GM21717 (cell line): ENCODE measurements around the gene MCRS1.
"Not testable (repeated sequence)": the region's sequence is repeated elsewhere in the genome, so short reads cannot be mapped to it uniquely, and the experiment has no call there.

Source experiments
- ATAC-seq: cut with Tn5 transposase; IDR thresholded peaks from one replicate; pipeline ENCODE4 v1.9.1; 2021; ENCODE audit warnings: mild to moderate bottlenecking, moderate library complexity; ENCODE audit not compliant: unreplicated experiment

MCRS1 gene, protein sequence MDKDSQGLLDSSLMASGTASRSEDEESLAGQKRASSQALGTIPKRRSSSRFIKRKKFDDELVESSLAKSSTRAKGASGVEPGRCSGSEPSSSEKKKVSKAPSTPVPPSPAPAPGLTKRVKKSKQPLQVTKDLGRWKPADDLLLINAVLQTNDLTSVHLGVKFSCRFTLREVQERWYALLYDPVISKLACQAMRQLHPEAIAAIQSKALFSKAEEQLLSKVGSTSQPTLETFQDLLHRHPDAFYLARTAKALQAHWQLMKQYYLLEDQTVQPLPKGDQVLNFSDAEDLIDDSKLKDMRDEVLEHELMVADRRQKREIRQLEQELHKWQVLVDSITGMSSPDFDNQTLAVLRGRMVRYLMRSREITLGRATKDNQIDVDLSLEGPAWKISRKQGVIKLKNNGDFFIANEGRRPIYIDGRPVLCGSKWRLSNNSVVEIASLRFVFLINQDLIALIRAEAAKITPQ

DNA sequence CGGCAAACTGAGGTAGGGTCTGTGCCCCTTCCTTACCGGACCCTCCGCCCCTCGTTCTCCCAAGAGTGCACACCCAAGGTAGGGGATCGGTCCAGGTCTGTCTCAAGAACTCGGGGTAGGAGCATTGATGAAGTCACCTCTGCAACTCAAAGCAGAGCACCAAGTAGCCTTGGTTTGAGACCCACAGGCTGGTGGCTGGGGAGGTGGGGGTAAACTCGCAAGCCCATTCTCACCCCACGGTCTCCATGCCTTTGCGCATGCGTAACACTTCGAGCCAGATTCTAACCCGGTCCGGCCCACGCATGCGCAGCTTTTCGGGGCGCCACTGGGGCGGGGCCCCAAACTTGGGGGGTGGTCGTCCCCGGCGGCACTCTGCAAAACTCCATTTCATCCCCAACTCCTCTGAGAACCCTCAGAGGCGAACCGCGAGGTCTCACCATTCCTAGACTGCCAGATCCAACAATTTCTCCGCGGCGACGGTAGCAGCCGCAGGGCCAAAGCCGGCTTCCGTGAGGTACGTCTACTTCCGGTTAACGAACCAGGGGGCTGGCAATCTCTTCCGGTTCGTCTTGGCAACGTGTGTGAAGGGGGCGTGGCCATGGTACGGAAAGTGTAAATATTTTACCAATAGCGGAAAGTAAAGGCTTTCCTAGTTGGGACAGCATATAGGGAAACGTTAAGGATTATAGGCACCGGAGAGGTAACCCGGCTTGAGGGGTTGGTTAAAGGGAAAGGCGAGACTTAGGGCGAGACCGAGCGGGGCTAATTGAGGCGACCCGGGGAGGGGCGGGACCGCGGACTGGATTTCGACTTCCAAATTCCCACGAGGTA lies at the start of gene MCRS1:
Gene MCRS1 (minus strand): TSS at position 532 of the 831 bp plus-strand sequence. CDS start 1,411 bp downstream, outside the sequence.
- peak; percentile 67 for ATAC-seq

DNA sequence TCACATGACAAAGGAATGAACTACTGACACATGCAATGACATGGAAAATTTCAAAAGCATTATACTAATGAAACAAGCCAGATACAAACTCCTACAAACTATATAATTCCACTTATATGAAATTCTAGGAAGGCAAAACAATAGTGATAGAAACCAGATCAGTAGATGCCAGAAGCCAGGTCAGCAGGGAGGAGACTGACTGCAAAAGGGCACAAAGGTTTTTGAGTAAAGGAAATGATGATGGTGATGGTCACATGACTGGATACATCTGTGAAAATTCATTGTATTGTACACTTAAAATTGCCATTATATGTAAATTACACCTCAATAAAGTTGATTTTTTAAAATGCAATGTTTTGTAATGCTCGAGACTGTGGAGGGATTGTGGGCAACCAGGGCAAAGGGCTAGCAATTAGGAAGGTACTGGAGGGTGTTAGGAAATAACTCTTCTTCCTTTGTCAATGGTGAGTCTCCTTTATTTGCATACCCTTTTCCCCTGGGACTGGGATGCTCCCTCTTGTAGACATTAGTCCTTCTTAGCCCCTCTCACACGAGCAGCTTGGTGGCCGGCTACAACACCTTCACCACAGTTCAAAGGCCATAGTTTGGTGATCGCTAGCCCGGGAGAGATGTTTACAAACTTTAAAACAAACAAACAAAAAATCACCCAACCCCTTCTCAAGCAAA lies 48.7 kb upstream of the MCRS1 start:
- ATAC-seq: no peak

DNA sequence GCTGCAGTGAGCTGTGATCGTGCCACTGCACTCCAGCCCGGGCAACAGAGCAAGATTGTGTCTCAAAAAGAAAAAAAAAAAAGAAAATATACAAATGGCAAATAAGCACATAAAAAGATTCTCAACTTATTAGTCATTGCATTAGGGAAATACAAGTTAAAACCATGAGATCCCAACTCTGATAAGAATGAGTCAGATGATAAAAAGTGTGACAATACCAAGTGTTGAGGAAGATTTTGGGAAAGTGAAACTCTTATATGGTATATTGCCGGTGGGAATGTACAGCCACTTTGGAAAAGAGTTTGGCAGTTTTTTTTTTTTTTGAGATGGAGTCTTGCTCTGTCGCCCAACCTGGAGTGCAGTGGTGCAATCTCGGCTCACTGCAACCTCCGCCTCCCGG lies 47.8 kb upstream of the MCRS1 start:
- no peak for ATAC-seq

DNA sequence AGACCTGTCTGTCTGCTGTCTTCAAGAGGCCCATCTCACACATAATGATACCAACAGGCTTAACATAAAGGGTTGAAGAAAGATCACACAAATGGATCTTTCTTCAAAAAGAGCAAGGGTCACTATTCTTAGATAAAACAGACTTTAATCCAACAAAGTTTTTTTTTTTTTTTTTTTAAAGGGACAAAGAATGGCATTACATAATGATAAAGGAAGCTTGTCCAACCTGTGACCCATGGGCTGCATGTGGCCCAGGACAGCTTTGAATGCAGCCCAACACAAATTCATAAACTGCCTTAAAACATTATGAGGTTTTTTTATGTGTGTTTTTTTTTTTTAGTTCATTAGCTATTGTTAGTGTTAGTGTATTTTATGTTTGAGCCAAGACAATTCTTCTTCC lies 44.3 kb upstream of the MCRS1 start:
- no peak for ATAC-seq

DNA sequence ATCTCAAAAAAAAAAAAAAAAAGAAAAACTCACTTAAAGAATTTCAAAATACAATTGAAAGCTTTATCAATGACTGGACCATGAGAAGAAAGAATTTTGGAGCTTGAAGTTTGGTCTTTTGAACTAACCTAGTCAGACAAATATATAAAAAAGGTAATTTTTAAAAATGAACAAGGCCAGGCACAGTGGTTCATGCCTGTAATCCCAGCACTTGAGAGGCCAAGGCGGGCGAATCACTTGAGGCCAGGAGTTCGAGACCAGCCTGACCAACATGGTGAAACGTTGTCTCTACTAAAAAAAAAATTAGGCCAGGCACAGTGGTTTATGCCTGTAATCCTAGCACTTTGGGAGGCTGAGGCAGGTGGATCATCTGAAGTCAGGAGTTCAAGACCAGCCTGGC lies 42.8 kb upstream of the MCRS1 start:
- ATAC-seq: not testable (repeated sequence)

DNA sequence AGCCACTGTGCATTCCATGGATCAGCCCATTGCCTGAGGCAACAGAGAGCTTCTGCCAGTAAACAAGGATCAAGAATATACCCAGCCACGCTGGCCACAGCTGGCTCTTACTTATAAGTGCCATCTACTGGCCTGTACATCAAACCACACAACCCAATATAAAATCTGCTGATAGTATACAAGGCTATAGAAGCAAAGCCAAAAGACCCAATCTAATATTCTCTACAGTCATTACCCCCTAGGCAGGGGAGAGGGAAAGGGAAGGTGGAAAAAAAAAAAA lies 41.9 kb upstream of the MCRS1 start:
- no peak for ATAC-seq

DNA sequence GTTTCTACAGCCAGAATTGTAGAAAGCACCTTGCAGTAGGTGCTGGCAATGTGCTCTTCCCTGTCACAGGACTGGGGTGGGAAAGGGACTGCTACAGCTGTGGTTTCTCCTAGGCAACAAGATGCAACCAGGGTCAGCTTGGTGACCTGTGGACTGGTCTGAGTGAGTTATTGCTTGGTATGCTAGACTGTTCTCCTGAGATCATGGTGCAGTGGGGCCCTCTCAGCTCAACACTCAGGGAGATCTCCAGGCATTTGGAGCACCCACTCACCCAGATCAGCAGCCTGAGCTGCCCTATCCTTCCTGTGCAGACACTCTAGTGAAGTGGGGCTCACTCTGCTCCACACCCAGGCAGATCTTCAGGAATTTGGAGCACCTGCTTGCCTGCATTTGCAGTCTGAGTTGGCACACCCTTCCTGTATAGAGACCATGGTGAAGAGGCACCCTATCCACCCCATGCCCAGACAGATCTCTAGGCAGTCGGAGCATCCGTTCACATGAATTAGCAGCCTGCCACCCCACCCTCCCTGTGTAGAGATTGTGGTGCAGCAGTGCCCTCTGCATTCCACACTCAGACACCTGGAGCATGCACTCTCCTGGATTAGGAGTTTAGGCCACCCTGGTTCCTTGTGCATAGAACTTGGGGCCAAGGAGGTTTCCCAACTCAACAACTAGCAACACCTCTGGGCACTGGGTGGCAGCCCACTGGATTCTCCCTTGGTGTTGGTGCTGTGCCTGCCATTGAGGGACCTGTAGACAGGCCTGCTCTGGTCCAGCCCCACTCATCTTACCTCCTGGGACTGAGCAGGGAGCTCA lies 41.3 kb upstream of the MCRS1 start:
- no peak for ATAC-seq

DNA sequence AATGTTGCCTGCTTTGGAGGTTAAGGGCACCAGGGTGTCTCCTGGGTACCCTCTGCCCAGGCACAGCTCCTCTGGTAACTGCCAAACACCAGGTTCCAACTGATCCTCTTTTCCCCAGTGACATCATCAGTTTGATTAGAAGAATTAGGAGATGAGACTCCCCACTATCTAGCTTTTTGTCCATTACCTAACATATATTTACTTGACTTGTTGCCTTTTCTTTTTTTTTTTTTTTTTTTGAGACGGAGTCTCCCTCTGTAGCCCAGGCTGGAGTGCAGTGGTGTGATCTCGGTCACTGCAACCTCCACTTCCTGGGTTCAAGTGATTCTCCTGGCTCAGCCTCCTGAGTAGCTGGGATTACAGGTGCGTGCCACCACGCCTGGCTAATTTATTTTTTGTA lies 37.6 kb upstream of the MCRS1 start, which contains the start of gene FAM186B:
Gene FAM186B (minus strand): TSS at position 101 of the 400 bp plus-strand sequence. CDS start 162 bp downstream, outside the sequence.
- ATAC-seq: not testable (repeated sequence)

DNA sequence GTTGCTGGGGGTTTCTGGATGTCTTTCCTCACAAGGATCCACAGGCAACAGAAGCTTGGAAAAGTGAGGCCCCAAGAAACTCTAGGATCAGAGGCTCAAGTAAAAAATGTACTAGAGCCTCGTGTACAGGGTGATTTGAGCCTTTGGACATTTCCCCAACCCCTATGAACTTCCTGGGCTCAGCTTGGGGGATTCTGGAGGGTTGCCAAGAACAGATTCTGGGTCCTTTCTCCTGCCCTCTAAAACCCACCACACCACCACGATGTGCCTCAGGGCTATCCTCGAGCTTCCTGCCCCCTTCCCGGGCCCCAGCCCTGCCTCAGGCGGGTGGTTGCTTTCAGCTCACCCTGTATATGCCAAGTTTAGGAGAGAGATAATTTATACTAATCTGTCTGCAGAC lies 36.9 kb upstream of the MCRS1 start:
- no peak for ATAC-seq

DNA sequence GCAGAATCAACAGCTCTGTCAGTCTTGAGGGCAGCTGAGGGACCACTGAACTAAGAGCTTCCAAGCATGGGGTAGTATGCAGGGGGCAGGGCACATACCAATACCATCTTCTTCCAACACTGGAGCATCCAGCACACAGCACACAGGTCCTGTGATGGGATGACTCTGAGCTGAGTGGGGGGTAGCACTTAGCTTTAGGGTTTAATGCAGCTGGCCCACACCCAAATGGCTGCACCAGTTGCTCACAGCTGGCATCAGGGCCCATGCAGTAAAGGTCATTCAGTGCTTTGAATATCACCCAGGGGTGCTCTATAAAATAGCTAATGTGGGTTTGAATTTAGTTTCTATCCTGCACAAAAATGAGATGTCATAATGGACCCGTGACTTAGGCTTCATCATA lies 35.8 kb upstream of the MCRS1 start:
- no peak for ATAC-seq

DNA sequence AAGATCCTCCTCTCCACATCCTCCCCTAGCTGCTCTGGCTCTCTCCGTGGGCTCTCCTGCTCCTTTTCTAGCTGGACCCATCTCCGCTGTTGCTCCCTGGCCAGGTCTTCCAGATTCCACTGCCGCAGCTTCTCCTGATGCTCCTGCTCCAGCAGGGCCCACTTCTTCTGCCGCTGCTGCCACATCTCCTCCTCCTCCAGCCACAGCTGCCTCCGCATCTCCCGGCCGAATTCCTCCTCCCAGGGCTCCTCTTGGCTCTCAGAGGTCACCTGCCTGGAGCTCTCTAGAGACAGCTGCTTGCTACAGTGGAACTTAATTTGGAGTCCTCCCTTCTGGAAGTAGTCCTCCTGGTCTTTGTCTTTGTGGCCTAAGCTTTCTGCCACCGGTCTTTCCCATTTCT lies 32.0 kb upstream of the MCRS1 start:
- ATAC-seq: no peak

DNA sequence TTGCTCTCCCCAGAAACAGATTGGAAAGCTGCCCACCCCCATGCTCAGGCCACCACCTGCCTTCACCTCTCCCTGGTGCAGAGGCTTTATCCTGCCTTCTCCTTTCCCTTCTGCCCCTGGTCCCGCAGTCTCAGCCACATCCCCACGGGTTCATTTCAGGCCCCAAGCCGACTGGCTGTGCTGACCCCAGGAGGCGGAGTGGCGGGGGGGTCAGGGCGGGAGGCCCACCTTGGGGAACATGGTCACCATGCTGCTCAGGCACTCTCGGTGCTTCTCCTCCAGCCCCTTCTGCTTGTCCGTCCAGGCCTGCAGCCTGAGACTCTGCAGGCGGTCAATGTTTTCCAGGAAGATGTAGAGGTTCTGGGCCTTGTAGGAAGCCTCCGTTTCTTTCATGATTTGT lies 30.6 kb upstream of the MCRS1 start:
- ATAC-seq: no peak

DNA sequence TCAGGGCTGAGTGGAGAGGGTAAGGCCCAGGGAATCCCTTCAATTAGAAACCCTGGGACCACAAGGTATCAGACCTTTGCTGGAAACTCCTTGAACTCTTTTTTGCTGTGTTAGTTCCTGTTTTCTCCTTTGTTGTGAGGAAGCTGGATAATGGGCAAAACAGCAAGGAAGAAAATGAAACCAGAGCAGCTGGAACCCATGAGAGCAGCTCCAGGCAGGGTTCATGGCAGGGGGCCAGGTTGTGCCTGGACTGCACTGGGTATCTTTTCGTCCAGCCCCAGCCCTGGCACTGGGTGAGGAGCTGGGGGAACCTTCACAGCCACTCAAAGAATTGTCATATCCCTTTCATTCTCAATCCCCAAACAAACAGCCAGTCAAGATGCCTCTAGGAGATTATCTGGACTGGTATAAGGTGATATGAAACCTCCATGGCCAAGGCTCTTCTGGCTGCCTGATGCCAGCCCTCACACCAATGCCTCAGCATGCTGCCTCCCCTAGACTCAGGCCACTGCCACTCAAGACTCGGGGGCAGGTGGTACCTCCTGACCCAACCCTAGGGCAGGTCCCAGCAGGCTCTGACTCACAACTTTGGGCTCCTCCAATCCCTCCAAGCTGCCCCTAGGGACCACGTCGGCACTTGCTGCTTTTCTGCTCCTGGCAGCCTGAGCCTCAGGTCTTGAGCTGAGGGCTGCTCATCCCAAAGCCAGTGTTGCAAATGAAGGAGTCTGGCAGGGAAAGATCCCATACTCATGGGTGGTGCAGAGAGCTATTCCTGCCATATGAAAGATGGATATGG lies 21.0 kb upstream of the MCRS1 start:
- ATAC-seq: no peak

DNA sequence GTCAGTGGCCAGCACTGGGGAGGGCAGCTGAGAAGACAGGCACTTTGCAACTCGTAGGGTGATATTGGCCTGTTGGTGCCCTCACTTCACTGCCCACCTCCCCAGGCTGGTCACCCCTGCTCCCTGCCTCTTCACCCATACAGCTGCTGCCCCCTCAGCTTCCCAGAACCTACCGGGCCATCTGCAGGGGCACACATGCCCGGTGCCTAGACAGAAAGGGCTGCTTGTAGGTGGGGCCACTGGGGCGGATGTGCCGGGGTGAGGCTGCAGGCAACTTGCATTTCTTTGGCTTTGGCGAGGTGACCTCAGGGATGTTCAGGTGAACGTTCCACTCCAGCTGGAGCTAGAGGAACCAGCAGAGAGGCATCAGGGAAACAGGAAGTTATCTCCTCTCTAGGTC lies 20.3 kb upstream of the MCRS1 start:
- no peak for ATAC-seq

DNA sequence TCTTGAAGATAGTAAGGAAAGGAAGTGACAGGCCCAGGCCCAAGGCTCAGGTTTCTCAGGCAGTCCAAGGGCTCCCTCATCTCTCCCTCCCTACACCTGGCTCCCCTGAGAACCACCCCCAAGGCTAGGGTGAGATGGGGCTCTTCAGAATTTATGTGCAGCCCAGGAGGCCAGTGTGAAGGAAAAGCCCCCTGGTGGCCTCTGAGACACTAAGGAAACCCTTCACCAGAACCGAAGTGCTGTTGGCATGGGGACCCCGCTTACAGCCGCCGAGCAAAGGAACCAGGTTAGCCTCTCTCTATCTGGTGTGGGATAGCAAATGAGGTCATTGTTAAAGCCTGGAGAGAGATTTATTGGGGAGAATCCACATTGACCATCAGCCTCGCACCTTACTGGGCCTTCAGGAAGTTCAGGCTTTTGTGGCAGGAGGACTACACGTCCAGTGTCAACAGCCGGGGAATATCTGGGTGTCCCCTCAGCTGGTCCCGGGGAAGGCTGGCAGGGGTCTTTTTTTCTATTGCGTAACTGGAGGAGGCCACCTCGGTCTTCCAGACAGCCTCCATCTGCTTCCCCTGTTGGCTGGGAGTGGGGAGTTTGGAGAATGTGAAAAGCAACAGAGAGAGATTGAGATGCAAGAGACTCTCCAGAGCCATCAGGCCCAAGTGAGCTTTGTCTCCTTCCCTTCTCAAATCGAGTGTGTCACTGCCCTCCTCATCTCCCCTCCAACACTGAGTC lies 19.4 kb upstream of the MCRS1 start:
- no peak for ATAC-seq

DNA sequence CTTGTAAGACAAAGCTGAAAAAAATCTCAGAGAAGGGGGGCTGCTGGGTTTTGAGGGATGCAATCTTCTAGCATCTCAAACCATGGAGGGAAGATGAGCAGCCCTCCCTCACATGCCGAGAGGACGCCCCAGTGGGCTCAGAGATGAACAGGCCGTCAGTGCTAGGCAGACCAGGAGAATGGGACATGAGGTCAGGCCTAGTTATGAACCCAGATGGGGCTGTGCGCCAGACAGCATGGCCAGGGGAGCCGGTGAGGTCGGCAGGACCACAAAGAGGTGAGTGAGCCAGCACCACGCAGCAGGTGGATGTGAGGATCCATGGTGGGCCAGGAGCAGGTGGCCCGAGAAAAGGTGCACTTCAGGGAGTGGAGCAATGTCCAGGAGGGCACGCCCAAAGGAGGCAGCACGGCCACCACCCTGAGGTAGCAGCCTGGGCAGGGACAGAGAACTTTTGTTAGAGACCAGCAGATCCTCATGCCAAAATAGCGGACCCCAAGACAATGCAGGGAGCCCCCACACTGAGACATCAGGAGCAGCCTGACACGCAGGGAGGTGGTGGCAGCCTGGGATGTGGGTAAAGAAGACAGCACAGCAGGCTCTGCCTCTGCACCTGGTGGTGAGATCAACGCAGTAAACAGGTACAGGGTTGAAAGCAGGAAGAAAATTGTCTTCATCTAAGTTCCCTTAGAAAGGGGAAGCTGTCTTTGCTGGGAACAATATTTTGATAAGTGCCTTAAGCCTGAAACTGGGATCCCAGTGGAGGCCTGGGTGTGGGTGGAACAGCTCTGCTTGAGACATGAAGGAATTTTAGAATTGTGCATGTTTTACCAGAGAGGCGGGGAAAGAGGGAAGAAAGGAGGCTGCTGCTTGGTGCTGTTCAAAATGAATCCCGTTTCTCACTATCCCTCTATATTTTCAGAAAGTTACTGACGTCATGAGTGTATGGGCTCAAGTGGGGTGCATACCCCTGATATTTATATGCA lies 17.8 kb upstream of the MCRS1 start:
- ATAC-seq: no peak

DNA sequence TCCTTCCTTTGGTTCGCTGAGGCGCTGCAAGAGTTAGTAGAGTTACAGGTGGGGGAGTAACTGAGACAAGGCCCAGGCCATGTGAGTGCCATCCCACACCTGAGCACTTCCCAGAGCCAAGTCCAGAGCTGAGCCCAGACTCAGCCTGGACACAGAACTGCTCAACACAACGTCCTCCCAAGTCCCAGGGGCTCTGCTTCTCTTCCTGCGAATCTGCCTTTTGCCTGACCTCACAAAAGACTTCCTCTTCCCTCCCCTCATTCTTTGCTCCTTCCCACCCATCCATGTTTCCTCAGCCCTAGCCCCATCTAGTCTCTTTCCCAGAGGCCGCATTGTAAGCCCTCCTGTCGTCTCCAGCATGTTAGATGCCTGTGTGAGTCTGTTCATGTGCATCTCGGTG lies 16.6 kb upstream of the MCRS1 start:
- ATAC-seq: no peak
